ENCODE measurements around the gene BRF1. TPM values are rescaled to one million over a fixed set of nuclear protein-coding genes. Genes with fewer than 3 reads are reported as not detected.

The BRF1 gene
- total RNA-seq, 1 experiment from 2014 or later: 41.2 TPM

DNA sequence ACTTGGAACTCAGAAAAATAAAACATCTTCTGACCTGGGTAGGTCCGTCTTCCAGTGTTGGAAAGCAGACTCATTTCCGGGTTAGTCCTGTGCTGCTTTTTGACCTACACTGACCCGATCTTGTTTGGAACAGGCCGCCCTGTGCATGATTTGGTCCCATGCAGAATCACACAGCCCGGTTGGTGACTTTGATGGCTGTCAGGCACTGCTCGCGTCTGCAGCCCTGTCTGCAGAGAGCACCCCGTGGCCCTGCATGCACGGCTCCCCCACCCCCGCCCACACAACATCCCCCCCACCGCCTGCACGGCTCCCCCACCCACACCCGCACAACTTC lies 45.4 kb upstream of the BRF1 start:
- ChIA-PET CTCF (no interaction called here), POLR2A (no interaction called here), RAD21 (ENCODE audit: low non-redundant PET in 1 of 2, low total read pairs in 2 of 2, uncharacterized antibody in 2 of 2, unreplicated experiment in 2 of 2) (no interaction called here)
- Histone ChIP-seq H3K9ac (ENCODE audit: low read length) (no peak overlapping the region), H3K9me3 (ENCODE audit: control insufficient read depth in 1 of 2, insufficient read depth in 1 of 2, low read depth in 1 of 2, low read length in 2 of 2) (no peaks in the 10 kb centered on the region), H2AFZ (ENCODE audit: low read depth, low read length, poor library complexity, severe bottlenecking) (no peak overlapping the region), H3K4me3 (replicated peaks in 1 of 2; ENCODE audit: low read depth in 1 of 2, low read length in 2 of 2) (no peak overlapping the region), H3K27me3 (ENCODE audit: insufficient read depth, low read length) (no peaks in the 10 kb centered on the region), H4K20me1 (ENCODE audit: insufficient read depth) (no peaks in the 10 kb centered on the region), H3K36me3 (ENCODE audit: control insufficient read depth in 1 of 2, insufficient read depth in 2 of 2, low read length in 2 of 2) (no peaks in the 10 kb centered on the region), H3K4me1 (ENCODE audit: control insufficient read depth in 1 of 2, insufficient read depth in 2 of 2, low read length in 2 of 2) (peaks cover 3 to 8% of the 10 kb centered on the region in 2 experiments; a peak in 1 of 4 replicates), H3K27ac (ENCODE audit: low read depth, low read length) (no peak overlapping the region), H3K4me2 (ENCODE audit: low read length) (no peak overlapping the region), H3K9me2 (ENCODE audit: insufficient read depth) (no peaks in the 10 kb centered on the region), H3K79me2 (ENCODE audit: insufficient read depth, low read length) (0 out of 2 replicates have a peak, but pooled peaks cover 1% of the 10 kb centered on the region)
- DNase-seq (ENCODE audit: low read depth, low spot score) (no peak), ATAC-seq (no peak)
- intact Hi-C loops (cut with micrococcal nuclease): no loop called here
- BruUV-seq (replicated peaks): no TSS peak
- TF ChIP-seq SP1 (IDR thresholded peaks at IDR 0.05; ENCODE audit: low read depth) (no peak), MAX (IDR thresholded peaks at IDR 0.05) (no peak), JUND (IDR thresholded peaks at IDR 0.05) (no peak), SIN3A (IDR thresholded peaks at IDR 0.05; ENCODE audit: low read depth) (no peak), EGR1 (IDR thresholded peaks at IDR 0.05; ENCODE audit: low read depth) (no peak), POLR2AphosphoS5 (IDR thresholded peaks at IDR 0.05; ENCODE audit: low read depth, low read length) (no peak), ZNF274 (IDR thresholded peaks at IDR 0.05; ENCODE audit: low read depth, low read length) (no peak), CEBPB (IDR thresholded peaks at IDR 0.05; ENCODE audit: low read depth) (no peak), YY1 (IDR thresholded peaks at IDR 0.05; ENCODE audit: extremely low read depth, insufficient replicate concordance, low read depth, low read length) (no peak), POLR2A (IDR thresholded peaks at IDR 0.05; ENCODE audit: borderline replicate concordance, extremely low read depth, insufficient read depth, insufficient read length) (no peak), ELF1 (IDR thresholded peaks at IDR 0.05; ENCODE audit: borderline replicate concordance, low read depth) (no peak), EZH2phosphoT487 (IDR thresholded peaks at IDR 0.05; ENCODE audit: borderline replicate concordance) (no peak), EZH2 (IDR thresholded peaks at IDR 0.05) (no peak), ZFX (IDR thresholded peaks at IDR 0.05) (no peak), FOSL1 (IDR thresholded peaks at IDR 0.05; ENCODE audit: low read depth) (no peak), ZBTB33 (IDR thresholded peaks at IDR 0.05; ENCODE audit: extremely low read depth, insufficient replicate concordance, low read length) (no peak), SRF (IDR thresholded peaks at IDR 0.05; ENCODE audit: low read depth) (no peak), TCF7L2 (IDR thresholded peaks at IDR 0.05; ENCODE audit: borderline replicate concordance, extremely low read depth, insufficient read depth, insufficient read length) (no peak)
- TF ChIP-seq, protein P1, sequence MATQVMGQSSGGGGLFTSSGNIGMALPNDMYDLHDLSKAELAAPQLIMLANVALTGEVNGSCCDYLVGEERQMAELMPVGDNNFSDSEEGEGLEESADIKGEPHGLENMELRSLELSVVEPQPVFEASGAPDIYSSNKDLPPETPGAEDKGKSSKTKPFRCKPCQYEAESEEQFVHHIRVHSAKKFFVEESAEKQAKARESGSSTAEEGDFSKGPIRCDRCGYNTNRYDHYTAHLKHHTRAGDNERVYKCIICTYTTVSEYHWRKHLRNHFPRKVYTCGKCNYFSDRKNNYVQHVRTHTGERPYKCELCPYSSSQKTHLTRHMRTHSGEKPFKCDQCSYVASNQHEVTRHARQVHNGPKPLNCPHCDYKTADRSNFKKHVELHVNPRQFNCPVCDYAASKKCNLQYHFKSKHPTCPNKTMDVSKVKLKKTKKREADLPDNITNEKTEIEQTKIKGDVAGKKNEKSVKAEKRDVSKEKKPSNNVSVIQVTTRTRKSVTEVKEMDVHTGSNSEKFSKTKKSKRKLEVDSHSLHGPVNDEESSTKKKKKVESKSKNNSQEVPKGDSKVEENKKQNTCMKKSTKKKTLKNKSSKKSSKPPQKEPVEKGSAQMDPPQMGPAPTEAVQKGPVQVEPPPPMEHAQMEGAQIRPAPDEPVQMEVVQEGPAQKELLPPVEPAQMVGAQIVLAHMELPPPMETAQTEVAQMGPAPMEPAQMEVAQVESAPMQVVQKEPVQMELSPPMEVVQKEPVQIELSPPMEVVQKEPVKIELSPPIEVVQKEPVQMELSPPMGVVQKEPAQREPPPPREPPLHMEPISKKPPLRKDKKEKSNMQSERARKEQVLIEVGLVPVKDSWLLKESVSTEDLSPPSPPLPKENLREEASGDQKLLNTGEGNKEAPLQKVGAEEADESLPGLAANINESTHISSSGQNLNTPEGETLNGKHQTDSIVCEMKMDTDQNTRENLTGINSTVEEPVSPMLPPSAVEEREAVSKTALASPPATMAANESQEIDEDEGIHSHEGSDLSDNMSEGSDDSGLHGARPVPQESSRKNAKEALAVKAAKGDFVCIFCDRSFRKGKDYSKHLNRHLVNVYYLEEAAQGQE (IDR thresholded peaks at IDR 0.05; ENCODE audit: low read depth): no peak

All from HCT116 (cell line).